H9 (cell line): ENCODE measurements around the gene PCBD2. TPM values are rescaled to one million over a fixed set of nuclear protein-coding genes. Genes with fewer than 3 reads are reported as not detected.

Source experiments
- DNase-seq: peaks from one replicate; pipeline ENCODE4 v3.0.0-alpha.2; 2017
- H2AFZ ChIP-seq: one replicate; pipeline ENCODE4 v1.6.1; 2013; ENCODE audit warnings: mild to moderate bottlenecking, low read length, control low read depth, moderate library complexity
- H2AK5ac ChIP-seq: 2 replicates; pipeline ENCODE4 v1.6.1; 2013; ENCODE audit warnings: low read length, control low read depth, mixed read lengths; ENCODE audit not compliant: insufficient read length
- H2BK120ac ChIP-seq: one replicate; pipeline ENCODE4 v1.6.1; 2013; ENCODE audit warnings: low read depth, mild to moderate bottlenecking, low read length, control low read depth, inconsistent platforms; ENCODE audit not compliant: poor library complexity, severe bottlenecking
- H2BK12ac ChIP-seq: 2 replicates; pipeline ENCODE4 v1.6.1; 2013; ENCODE audit warnings: low read length, control low read depth, mixed read lengths, low read depth; ENCODE audit not compliant: insufficient read length
- H2BK15ac ChIP-seq: 2 replicates; pipeline ENCODE4 v1.6.1; 2013; ENCODE audit warnings: low read depth, low read length, control low read depth
- H2BK20ac ChIP-seq: one replicate; pipeline ENCODE4 v1.6.1; 2013; ENCODE audit warnings: low read depth, mild to moderate bottlenecking, low read length, control low read depth, inconsistent platforms; ENCODE audit not compliant: poor library complexity, severe bottlenecking
- H2BK5ac ChIP-seq: 2 replicates; pipeline ENCODE4 v1.6.1; 2013; ENCODE audit warnings: low read length, control low read depth, mixed read lengths; ENCODE audit not compliant: insufficient read length
- H3K14ac ChIP-seq: 2 replicates; pipeline ENCODE4 v1.6.1; 2013; ENCODE audit warnings: low read length, control low read depth; ENCODE audit not compliant: insufficient read depth
- H3K18ac ChIP-seq: 2 replicates; pipeline ENCODE4 v1.6.1; 2013; ENCODE audit warnings: low read depth, mild to moderate bottlenecking, mixed read lengths, low read length, control low read depth; ENCODE audit not compliant: insufficient read length
- H3K23ac ChIP-seq: 2 replicates; pipeline ENCODE4 v1.6.1; 2013; ENCODE audit warnings: low read length, control low read depth, mixed read lengths, low read depth; ENCODE audit not compliant: insufficient read length
- H3K23me2 ChIP-seq: 2 replicates; pipeline ENCODE4 v1.6.1; 2013; ENCODE audit warnings: low read depth, mild to moderate bottlenecking, mixed read lengths, low read length, control low read depth; ENCODE audit not compliant: insufficient read length, poor library complexity, severe bottlenecking
- H3K27ac ChIP-seq: 2 replicates; pipeline ENCODE4 v1.5.1; 2013; ENCODE audit warnings: low read length, control low read depth, mixed read lengths, low read depth; ENCODE audit not compliant: insufficient read length
- H3K27me3 ChIP-seq: 2 replicates; pipeline ENCODE4 v1.6.1; 2013; ENCODE audit warnings: low read length, control low read depth, inconsistent platforms; ENCODE audit not compliant: insufficient read depth
- H3K4ac ChIP-seq: 2 replicates; pipeline ENCODE4 v1.6.1; 2013; ENCODE audit warnings: low read depth, mild to moderate bottlenecking, control low read depth, inconsistent platforms, low read length, moderate library complexity
- H3K4me1 ChIP-seq: 2 replicates; pipeline ENCODE4 v1.6.1; 2013; ENCODE audit warnings: low read length, control low read depth, inconsistent platforms; ENCODE audit not compliant: insufficient read depth
- H3K4me2 ChIP-seq: 2 replicates; pipeline ENCODE4 v1.6.1; 2013; ENCODE audit warnings: low read length, control low read depth, mixed read lengths; ENCODE audit not compliant: insufficient read length, insufficient read depth
- H3K56ac ChIP-seq: 2 replicates; pipeline ENCODE4 v1.6.1; 2013; ENCODE audit warnings: low read depth, mild to moderate bottlenecking, mixed read lengths, low read length, control low read depth; ENCODE audit not compliant: insufficient read length
- H3K79me1 ChIP-seq: 2 replicates; pipeline ENCODE4 v1.6.1; 2013; ENCODE audit warnings: low read depth, mild to moderate bottlenecking, moderate library complexity, low read length, control low read depth, inconsistent platforms; ENCODE audit not compliant: insufficient read depth, poor library complexity, severe bottlenecking
- H3K79me2 ChIP-seq: 2 replicates; pipeline ENCODE4 v1.6.1; 2013; ENCODE audit warnings: low read length, control low read depth, inconsistent platforms; ENCODE audit not compliant: insufficient read depth
- H3K9ac ChIP-seq: 2 replicates; pipeline ENCODE4 v1.6.1; 2013; ENCODE audit warnings: low read length, control low read depth, mixed read lengths; ENCODE audit not compliant: insufficient read length; ENCODE audit errors: extremely low read depth
- H3K9me3 ChIP-seq: one replicate; pipeline ENCODE4 v1.6.1; 2013; ENCODE audit warnings: low read depth, low read length, inconsistent platforms; ENCODE audit not compliant: control insufficient read depth
- H3T11ph ChIP-seq: one replicate; pipeline ENCODE4 v1.6.1; 2013; ENCODE audit warnings: mild to moderate bottlenecking, low read length, control low read depth, inconsistent platforms
- H4K20me1 ChIP-seq: one replicate; pipeline ENCODE4 v1.6.1; 2013; ENCODE audit not compliant: control insufficient read depth, insufficient read length, insufficient read depth
- H4K5ac ChIP-seq: 2 replicates; pipeline ENCODE4 v1.6.1; 2013; ENCODE audit warnings: low read depth, mild to moderate bottlenecking, mixed read lengths, low read length, control low read depth; ENCODE audit not compliant: insufficient read length
- H4K8ac ChIP-seq: replicated peaks from 2 replicates; pipeline ENCODE4 v1.6.1; 2013; ENCODE audit warnings: low read length, control low read depth, mixed read lengths, low read depth; ENCODE audit not compliant: insufficient read length
- H4K91ac ChIP-seq: 2 replicates; pipeline ENCODE4 v1.6.1; 2013; ENCODE audit warnings: low read depth, mild to moderate bottlenecking, moderate library complexity, mixed read lengths, low read length, control low read depth; ENCODE audit not compliant: insufficient read length
- H3K27ac Mint-ChIP-seq, 3 experiments: 2 replicates in 2 of 3; 3 replicates in 1 of 3; pipeline ENCODE4 v1.8.0; 2020 to 2021; ENCODE audit warnings: mixed read lengths in 3 of 3, mild to moderate bottlenecking in 1 of 3, moderate library complexity in 1 of 3
- H3K27me3 Mint-ChIP-seq: 2 replicates; pipeline ENCODE4 v1.8.0; 2021; ENCODE audit warnings: low read depth, mild to moderate bottlenecking, moderate library complexity, mixed read lengths
- H3K36me3 Mint-ChIP-seq, 3 experiments: 2 replicates in 2 of 3; 3 replicates in 1 of 3; pipeline ENCODE4 v1.8.0; 2020 to 2021; ENCODE audit warnings: low read depth in 3 of 3, mixed read lengths in 3 of 3; ENCODE audit not compliant: insufficient read depth in 1 of 3
- H3K4me1 Mint-ChIP-seq, 2 experiments: 2 replicates each; pipeline ENCODE4 v1.8.0; 2020; ENCODE audit warnings: mixed read lengths in 2 of 2
- H3K4me3 Mint-ChIP-seq, 2 experiments: 2 replicates in 1 of 2; 3 replicates in 1 of 2; pipeline ENCODE4 v1.8.0; 2020 to 2021; ENCODE audit warnings: mild to moderate bottlenecking in 2 of 2, mixed read lengths in 2 of 2, moderate library complexity in 1 of 2
- H3K9me3 Mint-ChIP-seq, 2 experiments: 2 replicates in 1 of 2; 3 replicates in 1 of 2; pipeline ENCODE4 v1.8.0; 2020; ENCODE audit warnings: mild to moderate bottlenecking in 2 of 2, mixed read lengths in 2 of 2, moderate library complexity in 1 of 2
- WGBS: extraction: QIAGEN DNeasy Blood & Tissue Kit; methylation state at CpG from one replicate; pipeline ENCODE4 v1.1.7; 2013; ENCODE audit warnings: missing lambda C conversion rate, low lambda C conversion rate, mixed read lengths; ENCODE audit not compliant: insufficient read length; ENCODE audit errors: extremely low coverage; 5-methylcytosine and 5-hydroxymethylcytosine counted together
- total RNA-seq: library from RNA; stranded (reverse); gene quantifications from 2 replicates; pipeline ENCODE4 v1.2.1, GENCODE V29; 2021
- TF ChIP-seq, protein P1 (sequence below): fragments of 200-600 bp; sonication (generic); conservative IDR thresholded peaks from 3 replicates; pipeline ENCODE4 v1.8.0; 2021; ENCODE audit warnings: antibody characterized with exemption, mild to moderate bottlenecking

Gene PCBD2
- total RNA-seq, 1 experiment from 2014 or later = 11.9 TPM

- WGBS = no CpG with 5 or more reads among the region's 6 CpGs
- H4K8ac ChIP-seq = no peak overlapping the region
- peak overlapping the region; percentile 24 to 89; a peak in 2 of 5 replicates for H3K4me3 Mint-ChIP-seq
- no peak overlapping the region for H4K5ac ChIP-seq
- TF ChIP-seq, protein P1, sequence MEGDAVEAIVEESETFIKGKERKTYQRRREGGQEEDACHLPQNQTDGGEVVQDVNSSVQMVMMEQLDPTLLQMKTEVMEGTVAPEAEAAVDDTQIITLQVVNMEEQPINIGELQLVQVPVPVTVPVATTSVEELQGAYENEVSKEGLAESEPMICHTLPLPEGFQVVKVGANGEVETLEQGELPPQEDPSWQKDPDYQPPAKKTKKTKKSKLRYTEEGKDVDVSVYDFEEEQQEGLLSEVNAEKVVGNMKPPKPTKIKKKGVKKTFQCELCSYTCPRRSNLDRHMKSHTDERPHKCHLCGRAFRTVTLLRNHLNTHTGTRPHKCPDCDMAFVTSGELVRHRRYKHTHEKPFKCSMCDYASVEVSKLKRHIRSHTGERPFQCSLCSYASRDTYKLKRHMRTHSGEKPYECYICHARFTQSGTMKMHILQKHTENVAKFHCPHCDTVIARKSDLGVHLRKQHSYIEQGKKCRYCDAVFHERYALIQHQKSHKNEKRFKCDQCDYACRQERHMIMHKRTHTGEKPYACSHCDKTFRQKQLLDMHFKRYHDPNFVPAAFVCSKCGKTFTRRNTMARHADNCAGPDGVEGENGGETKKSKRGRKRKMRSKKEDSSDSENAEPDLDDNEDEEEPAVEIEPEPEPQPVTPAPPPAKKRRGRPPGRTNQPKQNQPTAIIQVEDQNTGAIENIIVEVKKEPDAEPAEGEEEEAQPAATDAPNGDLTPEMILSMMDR = no peak
- no peaks in the 10 kb centered on the region for H3K9me3 ChIP-seq
- H3K23ac ChIP-seq = no peak overlapping the region
- no peak overlapping the region for H3T11ph ChIP-seq
- DNase-seq = peak; percentile 30
- no peaks in the 10 kb centered on the region for H3K9me3 Mint-ChIP-seq
- no peaks in the 10 kb centered on the region for H3K79me1 ChIP-seq
- H4K20me1 ChIP-seq = no peaks in the 10 kb centered on the region
- H3K18ac ChIP-seq = no peak overlapping the region
- no peak overlapping the region for H3K4ac ChIP-seq
- H3K27me3 Mint-ChIP-seq = no peaks in the 10 kb centered on the region
- no peak overlapping the region for H2AK5ac ChIP-seq
- H3K4me1 Mint-ChIP-seq = peaks cover 17% of the 10 kb centered on the region in 2 experiments
- no peak overlapping the region for H3K14ac ChIP-seq
- peak overlapping the region; percentile 69 for H3K9ac ChIP-seq
- no peak overlapping the region for H2BK120ac ChIP-seq
- no peak overlapping the region for H3K56ac ChIP-seq
- no peaks in the 10 kb centered on the region for H3K79me2 ChIP-seq
- H4K91ac ChIP-seq = no peak overlapping the region
- H2BK15ac ChIP-seq = no peak overlapping the region
- H2BK5ac ChIP-seq = no peak overlapping the region
- no peak overlapping the region for H2BK12ac ChIP-seq
- no peaks in the 10 kb centered on the region for H3K27me3 ChIP-seq
- H3K36me3 Mint-ChIP-seq = peaks cover 0 to 3% (median 1%) of the 10 kb centered on the region in 3 experiments; a peak in 3 of 7 replicates
- H3K4me2 ChIP-seq = peak overlapping the region; percentile 60
- H2BK20ac ChIP-seq = no peak overlapping the region
- H3K23me2 ChIP-seq = peaks cover 6% of the 10 kb centered on the region
- peak overlapping the region; percentile 7 for H3K27ac ChIP-seq
- no peaks in the 10 kb centered on the region for H3K4me1 ChIP-seq
- H2AFZ ChIP-seq = peak overlapping the region; percentile 87
- peak overlapping the region in 1 of 3 experiments; percentile 37; a peak in 3 of 7 replicates for H3K27ac Mint-ChIP-seq
Observed at GRCh38 chr5:134873494-134873893, 31.4 kb upstream of the PCBD2 start.
